Measurements from ENCODE around the gene PTPMT1.
"Not testable (repeated sequence)": the region's sequence is repeated elsewhere in the genome, so short reads cannot be mapped to it uniquely, and the experiment has no call there.

Gene PTPMT1

GRCh38 chr11:47565340-47566148 lies at the start of gene PTPMT1:
PTPMT1 (plus strand) TSS chr11:47565599; CDS start chr11:47565623, 24 bp downstream.
- in situ Hi-C loops (cut with MboI; ENCODE audit: low sequenced_read_pairs) = no loop called here

GRCh38 chr11:47516155-47516554 lies 49.2 kb upstream of the PTPMT1 start:
- in situ Hi-C loops (cut with MboI; ENCODE audit: low sequenced_read_pairs) = no loop called here

GRCh38 chr11:47516984-47517853 lies 48.2 kb upstream of the PTPMT1 start:
- in situ Hi-C loops (cut with MboI; ENCODE audit: low sequenced_read_pairs) = no loop called here

GRCh38 chr11:47518212-47518964 lies 47.0 kb upstream of the PTPMT1 start:
- in situ Hi-C loops (cut with MboI; ENCODE audit: low sequenced_read_pairs) = no loop called here

- in situ Hi-C loops (cut with MboI; ENCODE audit: low sequenced_read_pairs) = no loop called here
Measured at GRCh38 chr11:47523490-47524225, 41.7 kb upstream of the PTPMT1 start.

GRCh38 chr11:47524291-47524874 lies 41.0 kb upstream of the PTPMT1 start:
- in situ Hi-C loops (cut with MboI; ENCODE audit: low sequenced_read_pairs) = no loop called here

GRCh38 chr11:47526032-47526431 lies 39.4 kb upstream of the PTPMT1 start:
- in situ Hi-C loops (cut with MboI; ENCODE audit: low sequenced_read_pairs) = not testable (repeated sequence)

GRCh38 chr11:47527186-47527585 lies 38.2 kb upstream of the PTPMT1 start:
- in situ Hi-C loops (cut with MboI; ENCODE audit: low sequenced_read_pairs) = no loop called here

GRCh38 chr11:47529951-47530350 lies 35.4 kb upstream of the PTPMT1 start:
- in situ Hi-C loops (cut with MboI; ENCODE audit: low sequenced_read_pairs) = no loop called here

- in situ Hi-C loops (cut with MboI; ENCODE audit: low sequenced_read_pairs) = not testable (repeated sequence)
Measured at GRCh38 chr11:47530721-47531120, 34.7 kb upstream of the PTPMT1 start.

- in situ Hi-C loops (cut with MboI; ENCODE audit: low sequenced_read_pairs) = no loop called here
Measured at GRCh38 chr11:47531666-47532065, 33.7 kb upstream of the PTPMT1 start.

- in situ Hi-C loops (cut with MboI; ENCODE audit: low sequenced_read_pairs) = no loop called here
Measured at GRCh38 chr11:47532597-47533213, 32.7 kb upstream of the PTPMT1 start.

- in situ Hi-C loops (cut with MboI; ENCODE audit: low sequenced_read_pairs) = no loop called here
Measured at GRCh38 chr11:47533690-47534151, 31.7 kb upstream of the PTPMT1 start.

- in situ Hi-C loops (cut with MboI; ENCODE audit: low sequenced_read_pairs) = no loop called here
Measured at GRCh38 chr11:47534704-47535251, 30.6 kb upstream of the PTPMT1 start.

GRCh38 chr11:47536915-47537314 lies 28.5 kb upstream of the PTPMT1 start:
- in situ Hi-C loops (cut with MboI; ENCODE audit: low sequenced_read_pairs) = no loop called here

GRCh38 chr11:47538741-47539565 lies 26.4 kb upstream of the PTPMT1 start:
- in situ Hi-C loops (cut with MboI; ENCODE audit: low sequenced_read_pairs) = no loop called here

- in situ Hi-C loops (cut with MboI; ENCODE audit: low sequenced_read_pairs) = no loop called here
Measured at GRCh38 chr11:47539681-47540039, 25.7 kb upstream of the PTPMT1 start.

- in situ Hi-C loops (cut with MboI; ENCODE audit: low sequenced_read_pairs) = no loop called here
Measured at GRCh38 chr11:47541070-47541469, 24.3 kb upstream of the PTPMT1 start.
